Vagina (tissue), 2 donors: Measurements from ENCODE around the gene OPHN1. TPM values are rescaled to one million over a fixed set of nuclear protein-coding genes. Genes with fewer than 3 reads are reported as not detected.
"Not testable (repeated sequence)": the region's sequence is repeated elsewhere in the genome, so short reads cannot be mapped to it uniquely, and the experiment has no call there.

Experiments used
- DNase-seq, 2 donors: peaks; one replicate each; pipeline ENCODE4 v3.0.0-alpha.2; 2017; ENCODE audit errors: extremely low spot score in 2 of 2
- H3K27ac ChIP-seq: fragments of 200-600 bp; sonication (generic); one replicate; pipeline ENCODE4 v1.5.1; 2019
- H3K27me3 ChIP-seq: fragments of 200-600 bp; sonication (generic); one replicate; pipeline ENCODE4 v1.5.1; 2019
- H3K36me3 ChIP-seq, 2 donors: fragments of 200-600 bp; sonication (generic); one replicate each; pipeline ENCODE4 v1.5.1; 2017 to 2019
- H3K4me1 ChIP-seq: fragments of 200-600 bp; sonication (generic); one replicate; pipeline ENCODE4 v1.5.1; 2019
- H3K4me3 ChIP-seq, 2 donors: fragments of 200-600 bp; sonication (generic); 1 replicate in 1 of 2; 2 replicates in 1 of 2; pipeline ENCODE4 v1.5.1; 2016 to 2019
- H3K9me3 ChIP-seq: fragments of 200-600 bp; sonication (generic); one replicate; pipeline ENCODE4 v1.5.1; 2019
- POLR2A ChIP-seq, 2 donors: fragments of 450-650 bp; IDR thresholded peaks; one replicate each; pipeline ENCODE4 v1.6.1; 2017; ENCODE audit warnings: antibody characterized with exemption in 2 of 2, mild to moderate bottlenecking in 2 of 2, moderate library complexity in 2 of 2
- POLR2AphosphoS5 ChIP-seq, 2 donors: sonication (generic); formaldehyde crosslinking; IDR thresholded peaks; one replicate each; pipeline ENCODE4 v1.9.0; 2017; ENCODE audit warnings: antibody characterized with exemption in 2 of 2, mild to moderate bottlenecking in 2 of 2, low read depth in 1 of 2; ENCODE audit not compliant: insufficient read depth in 1 of 2
- intact Hi-C: fragments of 100-400 bp; cut with DNase I; formaldehyde crosslinking; loops from one replicate; pipeline ENCODE4 v1.15.1; 2023
- total RNA-seq: library from RNA; depleted of rRNA; stranded (reverse); fragments of >200 nt; gene quantifications from one replicate; pipeline ENCODE4 v1.2.3, GENCODE V29; 2016
- TF ChIP-seq, protein P1 (sequence below), 3 experiments: fragments of 450-650 bp in 2 of 3; fragments of 200-600 bp in 1 of 3; sonication (generic) in 1 of 3; IDR thresholded peaks; one replicate each; pipeline ENCODE4 v1.5.1; 2017 to 2019; ENCODE audit warnings: antibody characterized with exemption in 3 of 3, mild to moderate bottlenecking in 2 of 3, moderate library complexity in 2 of 3

Gene OPHN1
- total RNA-seq, 1 donor from 2014 or later: 11.5 TPM

DNA sequence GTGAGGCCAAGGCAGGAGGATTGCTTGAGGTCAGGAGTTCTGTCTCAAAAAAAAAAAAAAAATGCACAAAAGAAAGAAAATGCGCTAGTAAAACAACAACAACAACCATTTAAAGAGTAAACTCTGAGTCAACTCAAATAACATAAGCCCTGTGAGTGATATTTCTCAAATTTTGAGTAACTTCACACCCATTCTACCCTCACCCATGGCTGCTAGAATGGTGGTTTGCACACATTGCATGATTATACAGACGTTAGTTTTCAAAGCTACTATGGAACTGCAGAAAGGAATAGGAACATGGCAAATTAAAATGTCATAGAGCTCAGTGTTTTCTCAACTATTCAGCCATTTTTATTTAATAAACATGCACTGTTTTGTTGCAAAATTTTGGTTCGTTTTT, 145.9 kb downstream of the OPHN1 start:
- TF ChIP-seq, protein P1, sequence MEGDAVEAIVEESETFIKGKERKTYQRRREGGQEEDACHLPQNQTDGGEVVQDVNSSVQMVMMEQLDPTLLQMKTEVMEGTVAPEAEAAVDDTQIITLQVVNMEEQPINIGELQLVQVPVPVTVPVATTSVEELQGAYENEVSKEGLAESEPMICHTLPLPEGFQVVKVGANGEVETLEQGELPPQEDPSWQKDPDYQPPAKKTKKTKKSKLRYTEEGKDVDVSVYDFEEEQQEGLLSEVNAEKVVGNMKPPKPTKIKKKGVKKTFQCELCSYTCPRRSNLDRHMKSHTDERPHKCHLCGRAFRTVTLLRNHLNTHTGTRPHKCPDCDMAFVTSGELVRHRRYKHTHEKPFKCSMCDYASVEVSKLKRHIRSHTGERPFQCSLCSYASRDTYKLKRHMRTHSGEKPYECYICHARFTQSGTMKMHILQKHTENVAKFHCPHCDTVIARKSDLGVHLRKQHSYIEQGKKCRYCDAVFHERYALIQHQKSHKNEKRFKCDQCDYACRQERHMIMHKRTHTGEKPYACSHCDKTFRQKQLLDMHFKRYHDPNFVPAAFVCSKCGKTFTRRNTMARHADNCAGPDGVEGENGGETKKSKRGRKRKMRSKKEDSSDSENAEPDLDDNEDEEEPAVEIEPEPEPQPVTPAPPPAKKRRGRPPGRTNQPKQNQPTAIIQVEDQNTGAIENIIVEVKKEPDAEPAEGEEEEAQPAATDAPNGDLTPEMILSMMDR (IDR thresholded peaks at IDR 0.05): no peak
- TF ChIP-seq POLR2AphosphoS5 (IDR thresholded peaks at IDR 0.05; ENCODE audit: insufficient read depth in 1 of 2, low read depth in 1 of 2) (no peak), POLR2A (IDR thresholded peaks at IDR 0.05) (no peak)
- DNase-seq: no peak
- no peaks in the 10 kb centered on the region for H3K27me3 ChIP-seq
- H3K9me3 ChIP-seq: no peaks in the 10 kb centered on the region
- intact Hi-C loops: no loop called here
- H3K27ac ChIP-seq: no peak overlapping the region
- no peak overlapping the region for H3K4me3 ChIP-seq
- H3K36me3 ChIP-seq: no peaks in the 10 kb centered on the region
- H3K4me1 ChIP-seq: no peaks in the 10 kb centered on the region

- no peak for TF ChIP-seq POLR2A (IDR thresholded peaks at IDR 0.05)
- TF ChIP-seq POLR2AphosphoS5 (IDR thresholded peaks at IDR 0.05; ENCODE audit: insufficient read depth in 1 of 2, low read depth in 1 of 2): no peak
- TF ChIP-seq, protein P1 (IDR thresholded peaks at IDR 0.05): no peak
- Histone ChIP-seq H3K4me3 (no peak overlapping the region), H3K27ac (no peak overlapping the region), H3K36me3 (no peaks in the 10 kb centered on the region), H3K9me3 (no peaks in the 10 kb centered on the region), H3K27me3 (no peaks in the 10 kb centered on the region), H3K4me1 (no peaks in the 10 kb centered on the region)
- intact Hi-C loops: no loop called here
- DNase-seq: no peak
Observed at GRCh38 chrX:68286980-68287379, 146.3 kb downstream of the OPHN1 start.

GRCh38 chrX:68286076-68286475, 147.2 kb downstream of the OPHN1 start:
- Histone ChIP-seq H3K4me1 (no peaks in the 10 kb centered on the region), H3K27me3 (no peaks in the 10 kb centered on the region), H3K27ac (no peak overlapping the region), H3K4me3 (no peak overlapping the region), H3K9me3 (no peaks in the 10 kb centered on the region), H3K36me3 (no peaks in the 10 kb centered on the region)
- DNase-seq: no peak
- intact Hi-C loops: no loop called here
- TF ChIP-seq POLR2AphosphoS5 (IDR thresholded peaks at IDR 0.05; ENCODE audit: insufficient read depth in 1 of 2, low read depth in 1 of 2): no peak
- TF ChIP-seq POLR2A (IDR thresholded peaks at IDR 0.05): no peak
- TF ChIP-seq, protein P1 (IDR thresholded peaks at IDR 0.05): no peak

DNA sequence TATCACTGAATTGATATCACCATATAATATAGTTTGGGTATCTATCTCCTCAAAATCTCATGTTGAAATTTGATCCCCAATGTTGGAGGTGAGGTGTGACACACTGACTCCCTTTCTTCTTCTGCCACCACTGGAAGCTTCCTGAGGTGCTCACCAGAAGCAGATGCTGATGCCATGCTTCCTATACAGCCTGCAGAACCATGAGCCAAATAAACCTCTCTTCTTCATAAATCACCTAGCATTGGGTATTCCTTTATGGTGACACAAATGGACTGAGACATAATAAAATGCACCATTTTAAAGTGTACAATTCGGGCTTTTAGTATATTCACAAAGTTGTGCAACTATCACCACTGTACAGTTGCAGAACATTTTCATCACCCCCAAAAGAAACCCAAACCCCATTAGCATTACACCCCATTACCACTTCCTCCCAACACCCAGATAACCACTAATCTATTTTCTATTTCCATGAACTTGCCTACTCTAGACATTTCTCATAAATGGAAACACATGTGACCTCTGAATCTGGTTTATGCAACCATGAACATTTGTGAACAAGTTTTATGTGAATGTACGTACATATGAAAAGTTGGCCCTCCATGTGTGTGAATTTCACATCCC, 148.9 kb downstream of the OPHN1 start:
- no peaks in the 10 kb centered on the region for H3K9me3 ChIP-seq
- intact Hi-C loops: no loop called here
- no peak overlapping the region for H3K27ac ChIP-seq
- TF ChIP-seq, protein P1 (IDR thresholded peaks at IDR 0.05): no peak
- TF ChIP-seq POLR2AphosphoS5 (IDR thresholded peaks at IDR 0.05; ENCODE audit: insufficient read depth in 1 of 2, low read depth in 1 of 2): no peak
- TF ChIP-seq POLR2A (IDR thresholded peaks at IDR 0.05): no peak
- H3K4me3 ChIP-seq: no peak overlapping the region
- H3K36me3 ChIP-seq: no peaks in the 10 kb centered on the region
- no peaks in the 10 kb centered on the region for H3K4me1 ChIP-seq
- no peak for DNase-seq
- no peaks in the 10 kb centered on the region for H3K27me3 ChIP-seq

- Histone ChIP-seq H3K4me1 (no peaks in the 10 kb centered on the region), H3K9me3 (no peaks in the 10 kb centered on the region), H3K4me3 (no peak overlapping the region), H3K27me3 (no peaks in the 10 kb centered on the region), H3K27ac (no peak overlapping the region), H3K36me3 (no peaks in the 10 kb centered on the region)
- intact Hi-C loops: no loop called here
- DNase-seq: no peak
- TF ChIP-seq, protein P1 (IDR thresholded peaks at IDR 0.05): no peak
- TF ChIP-seq POLR2AphosphoS5 (IDR thresholded peaks at IDR 0.05; ENCODE audit: insufficient read depth in 1 of 2, low read depth in 1 of 2) (no peak), POLR2A (IDR thresholded peaks at IDR 0.05) (no peak)
Observed at GRCh38 chrX:68273887-68274286, 159.4 kb downstream of the OPHN1 start.

- DNase-seq, H3K4me1 ChIP-seq, H3K9me3 ChIP-seq, intact Hi-C loops, H3K27me3 ChIP-seq, H3K36me3 ChIP-seq, H3K4me3 ChIP-seq, H3K27ac ChIP-seq: not testable (repeated sequence)
Observed at GRCh38 chrX:68264793-68265192, 168.5 kb downstream of the OPHN1 start.
